ENCODE results near the gene SORBS1. TPM values are rescaled to one million over a fixed set of nuclear protein-coding genes. Genes with fewer than 3 reads are reported as not detected.

SORBS1 gene
- total and polyA plus RNA-seq, 4 donors, result 33.2 to 71.3 (median 44.1) TPM

GRCh38 chr10:95395947-95396449 lies 165.2 kb downstream of the SORBS1 start:
- Histone ChIP-seq H3K27ac (ENCODE audit: low read depth in 1 of 2, low read length in 2 of 2) (no peak overlapping the region), H3K9me3 (ENCODE audit: control insufficient read depth in 4 of 4, low read length in 3 of 4) (no peaks in the 10 kb centered on the region), H3K27me3 (ENCODE audit: control insufficient read depth in 4 of 4, insufficient read depth in 4 of 4, low read length in 3 of 4) (no peaks in the 10 kb centered on the region), H3K4me3 (ENCODE audit: low read depth in 1 of 3, low read length in 3 of 3) (no peak overlapping the region), H3K9ac (ENCODE audit: low read depth in 1 of 2, low read length in 2 of 2) (no peak overlapping the region), H3K36me3 (ENCODE audit: control insufficient read depth in 4 of 4, insufficient read depth in 3 of 4, low read depth in 1 of 4, low read length in 3 of 4) (peaks cover 7 to 56% (median 40%) of the 10 kb centered on the region in 4 donors), H3K4me1 (ENCODE audit: control insufficient read depth in 4 of 4, insufficient read depth in 4 of 4, low read length in 3 of 4) (no peaks in the 10 kb centered on the region)
- TF ChIP-seq, protein P1, sequence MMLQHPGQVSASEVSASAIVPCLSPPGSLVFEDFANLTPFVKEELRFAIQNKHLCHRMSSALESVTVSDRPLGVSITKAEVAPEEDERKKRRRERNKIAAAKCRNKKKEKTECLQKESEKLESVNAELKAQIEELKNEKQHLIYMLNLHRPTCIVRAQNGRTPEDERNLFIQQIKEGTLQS (IDR thresholded peaks at IDR 0.05), result no peak
- TF ChIP-seq RAD21 (IDR thresholded peaks at IDR 0.05), result no peak
- TF ChIP-seq HNF4A (conservative IDR thresholded peaks at IDR 0.05), result no peak
- TF ChIP-seq NR2F2 (IDR thresholded peaks at IDR 0.05), result no peak
- TF ChIP-seq TAF1 (conservative IDR thresholded peaks at IDR 0.05), result no peak
- TF ChIP-seq MAX (IDR thresholded peaks at IDR 0.05), result no peak
- TF ChIP-seq RXRA (IDR thresholded peaks at IDR 0.05), result no peak
- TF ChIP-seq FOXA1 (IDR thresholded peaks at IDR 0.05), result no peak
- TF ChIP-seq FOXA2 (IDR thresholded peaks at IDR 0.05), result no peak
- no peak for TF ChIP-seq CTCF (IDR thresholded peaks at IDR 0.05; ENCODE audit: low read depth, low read length, missing input control)
- DNase-seq (ENCODE audit: low spot score), result no peak
- 91% methylated on average over 10 of the region's 10 CpGs for WGBS

DNA sequence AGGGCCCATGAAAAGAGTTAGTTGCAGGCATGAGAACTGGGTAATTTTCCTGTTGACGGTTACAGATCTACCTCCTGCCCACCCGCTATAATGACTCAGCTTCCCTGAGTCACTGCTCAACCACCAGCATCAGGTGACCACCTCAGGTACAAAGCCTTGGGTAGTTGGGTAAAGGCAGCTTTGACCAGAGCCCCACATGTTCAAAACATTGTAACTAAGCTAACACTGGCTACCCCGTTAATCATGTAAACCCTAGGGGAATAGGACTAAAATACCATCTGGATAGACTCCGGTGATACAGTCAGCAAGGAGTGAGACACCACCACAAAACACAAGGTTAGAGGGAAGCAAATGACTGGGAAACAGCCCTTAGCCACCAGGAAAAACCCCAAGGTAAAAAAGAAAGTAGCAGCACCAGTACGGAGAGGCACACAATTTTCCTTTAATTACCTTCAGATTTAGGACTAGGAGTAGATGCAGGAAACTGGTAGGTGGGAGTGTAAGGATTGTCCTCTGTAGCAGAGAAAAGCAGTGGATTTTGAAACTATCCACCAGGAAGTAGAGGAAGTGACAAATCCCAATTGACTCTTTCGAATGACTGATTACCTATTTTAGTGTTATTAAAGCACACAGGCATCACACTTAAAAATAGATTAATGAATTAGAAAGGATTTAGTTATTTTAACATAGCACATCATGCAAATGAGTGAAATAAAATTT lies 166.8 kb downstream of the SORBS1 start:
- WGBS, result 90% methylated on average over 6 of the region's 6 CpGs
- Histone ChIP-seq H3K4me1 (ENCODE audit: control insufficient read depth in 4 of 4, insufficient read depth in 4 of 4, low read length in 3 of 4) (peaks cover 0 to 4% (median 3%) of the 10 kb centered on the region in 4 donors), H3K27ac (ENCODE audit: low read depth in 1 of 2, low read length in 2 of 2) (peak overlapping the region in 1 of 2 donors; percentile 29), H3K4me3 (ENCODE audit: low read depth in 1 of 3, low read length in 3 of 3) (no peak overlapping the region), H3K9me3 (ENCODE audit: control insufficient read depth in 4 of 4, low read length in 3 of 4) (no peaks in the 10 kb centered on the region), H3K36me3 (ENCODE audit: control insufficient read depth in 4 of 4, insufficient read depth in 3 of 4, low read depth in 1 of 4, low read length in 3 of 4) (peaks cover 7 to 56% (median 39%) of the 10 kb centered on the region in 4 donors), H3K27me3 (ENCODE audit: control insufficient read depth in 4 of 4, insufficient read depth in 4 of 4, low read length in 3 of 4) (no peaks in the 10 kb centered on the region), H3K9ac (ENCODE audit: low read depth in 1 of 2, low read length in 2 of 2) (no peak overlapping the region)
- DNase-seq (ENCODE audit: low spot score), result no peak
- TF ChIP-seq, protein P2, sequence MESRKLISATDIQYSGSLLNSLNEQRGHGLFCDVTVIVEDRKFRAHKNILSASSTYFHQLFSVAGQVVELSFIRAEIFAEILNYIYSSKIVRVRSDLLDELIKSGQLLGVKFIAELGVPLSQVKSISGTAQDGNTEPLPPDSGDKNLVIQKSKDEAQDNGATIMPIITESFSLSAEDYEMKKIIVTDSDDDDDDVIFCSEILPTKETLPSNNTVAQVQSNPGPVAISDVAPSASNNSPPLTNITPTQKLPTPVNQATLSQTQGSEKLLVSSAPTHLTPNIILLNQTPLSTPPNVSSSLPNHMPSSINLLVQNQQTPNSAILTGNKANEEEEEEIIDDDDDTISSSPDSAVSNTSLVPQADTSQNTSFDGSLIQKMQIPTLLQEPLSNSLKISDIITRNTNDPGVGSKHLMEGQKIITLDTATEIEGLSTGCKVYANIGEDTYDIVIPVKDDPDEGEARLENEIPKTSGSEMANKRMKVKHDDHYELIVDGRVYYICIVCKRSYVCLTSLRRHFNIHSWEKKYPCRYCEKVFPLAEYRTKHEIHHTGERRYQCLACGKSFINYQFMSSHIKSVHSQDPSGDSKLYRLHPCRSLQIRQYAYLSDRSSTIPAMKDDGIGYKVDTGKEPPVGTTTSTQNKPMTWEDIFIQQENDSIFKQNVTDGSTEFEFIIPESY (IDR thresholded peaks at IDR 0.05), result no peak
- TF ChIP-seq MAX (IDR thresholded peaks at IDR 0.05) (no peak), FOXA1 (IDR thresholded peaks at IDR 0.05) (no peak)
- TF ChIP-seq, protein P1 (IDR thresholded peaks at IDR 0.05), result no peak

Data from liver (tissue), 9 donors.